Large intestine (tissue), 3 donors: ENCODE results near the gene FRY. TPM values are rescaled to one million over a fixed set of nuclear protein-coding genes. Genes with fewer than 3 reads are reported as not detected.

ENCODE experiments used
- DNase-seq, 2 donors: peaks; one replicate each; pipeline versions ENCODE4 v3.0.0 to v3.0.0-alpha.2; 2013
- H3K27ac ChIP-seq: one replicate; pipeline ENCODE4 v1.5.1; 2013; ENCODE audit warnings: low read length
- H3K27me3 ChIP-seq: 2 replicates; pipeline ENCODE4 v1.6.1; 2013; ENCODE audit warnings: low read length; ENCODE audit not compliant: control insufficient read depth, insufficient read depth
- H3K36me3 ChIP-seq: 2 replicates; pipeline ENCODE4 v1.6.1; 2013; ENCODE audit warnings: low read length; ENCODE audit not compliant: control insufficient read depth, insufficient read depth
- H3K4me1 ChIP-seq: one replicate; pipeline ENCODE4 v1.6.1; 2013; ENCODE audit warnings: low read length; ENCODE audit not compliant: control insufficient read depth, insufficient read depth
- H3K4me3 ChIP-seq: one replicate; pipeline ENCODE4 v1.5.1; 2013; ENCODE audit warnings: low read length
- H3K9me3 ChIP-seq: one replicate; pipeline ENCODE4 v1.6.1; 2013; ENCODE audit warnings: mild to moderate bottlenecking, low read depth, low read length, moderate library complexity; ENCODE audit not compliant: control insufficient read depth
- WGBS: methylation state at CpG from one replicate; pipeline ENCODE4 v1.1.5; 2013; ENCODE audit warnings: low lambda C conversion rate; ENCODE audit not compliant: insufficient coverage; 5-methylcytosine and 5-hydroxymethylcytosine counted together
- polyA plus RNA-seq: library from polyadenylated mRNA; unstranded; fragments of 120-200 nt; gene quantifications from one replicate; pipeline ENCODE4 v1.2.1, GENCODE V29; 2013

Gene FRY
- polyA plus RNA-seq, 1 donor = 12.4 TPM

DNA sequence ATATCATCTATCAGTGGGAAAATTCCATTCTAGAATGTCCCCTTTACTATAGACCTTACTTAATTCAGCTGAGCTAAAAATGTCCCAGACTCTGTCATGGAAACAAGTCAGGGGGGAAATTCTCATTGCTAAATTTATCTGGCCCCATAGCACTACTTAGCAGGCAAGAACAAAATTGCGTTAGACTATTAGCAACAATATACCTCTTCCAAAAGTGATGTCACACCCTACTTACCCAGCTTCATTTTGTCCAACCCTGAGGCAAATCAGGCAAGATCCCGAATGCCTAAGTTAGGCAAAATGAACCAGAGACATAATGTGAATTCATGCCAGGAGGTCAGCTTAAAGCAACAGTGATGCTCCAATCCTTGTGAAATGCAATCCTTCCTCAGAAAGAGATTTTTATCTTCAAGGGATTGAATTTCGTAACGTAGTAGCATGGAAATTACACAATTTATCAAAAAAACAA lies 93.7 kb downstream of the FRY start:
- H3K4me3 ChIP-seq = no peak overlapping the region
- no peak for DNase-seq

DNA sequence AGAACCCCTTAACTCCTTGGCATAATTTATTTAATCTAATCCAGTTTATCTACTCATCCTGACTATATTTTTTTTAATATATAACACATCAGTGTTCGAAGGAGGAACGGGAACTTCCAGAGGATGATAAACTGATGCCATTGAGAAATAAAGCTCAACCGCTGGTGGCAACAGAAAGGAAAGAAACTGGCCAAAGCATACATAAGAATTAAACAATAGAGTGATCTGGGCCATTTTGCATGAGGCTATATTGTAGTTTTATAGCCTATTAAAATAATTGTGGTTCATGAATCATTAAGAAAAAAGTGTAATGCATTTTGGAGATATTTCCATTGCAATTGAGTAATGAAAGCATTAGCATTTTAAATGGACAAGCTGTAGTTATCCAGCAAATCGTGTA lies 94.2 kb downstream of the FRY start:
- Histone ChIP-seq H3K27me3 (no peaks in the 10 kb centered on the region), H3K27ac (no peak overlapping the region), H3K36me3 (no peaks in the 10 kb centered on the region), H3K4me3 (no peak overlapping the region), H3K4me1 (no peaks in the 10 kb centered on the region), H3K9me3 (no peaks in the 10 kb centered on the region)
- DNase-seq = no peak
- 100% methylated on average over 4 of the region's 4 CpGs for WGBS

More for the DNA sequence above, 93.7 kb downstream of the FRY start:
- no peaks in the 10 kb centered on the region for H3K4me1 ChIP-seq
- H3K27me3 ChIP-seq = no peaks in the 10 kb centered on the region
- WGBS = 82% methylated on average over 3 of the region's 4 CpGs
- no peaks in the 10 kb centered on the region for H3K36me3 ChIP-seq
- no peak overlapping the region for H3K27ac ChIP-seq
- H3K9me3 ChIP-seq = no peaks in the 10 kb centered on the region

- no peak for DNase-seq
Measured at GRCh38 chr13:32126278-32126677, 94.7 kb downstream of the FRY start.

DNA sequence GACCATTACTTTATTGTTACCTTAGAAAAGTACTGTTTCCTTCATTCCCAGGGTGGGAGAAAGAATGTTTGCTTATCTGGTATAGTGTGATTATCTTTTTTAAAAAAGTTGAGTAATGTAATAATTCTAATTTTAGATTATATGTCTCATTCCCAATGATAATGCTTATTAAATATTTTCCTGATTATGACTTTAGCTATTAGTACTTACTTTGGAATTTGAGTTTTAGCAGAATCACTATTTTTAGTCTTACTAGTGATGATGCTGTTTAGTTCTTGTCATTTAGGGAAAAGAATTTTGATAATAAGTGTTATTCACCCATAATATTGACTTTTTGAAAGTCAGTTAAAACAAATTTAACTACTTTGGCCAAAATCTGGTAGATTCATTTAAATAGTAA lies 95.2 kb downstream of the FRY start:
- DNase-seq = no peak
- no peaks in the 10 kb centered on the region for H3K27me3 ChIP-seq
- H3K9me3 ChIP-seq = no peaks in the 10 kb centered on the region
- no peaks in the 10 kb centered on the region for H3K36me3 ChIP-seq
- H3K4me1 ChIP-seq = no peaks in the 10 kb centered on the region
- H3K27ac ChIP-seq = no peak overlapping the region
- no peak overlapping the region for H3K4me3 ChIP-seq

More at GRCh38 chr13:32126278-32126677, 94.7 kb downstream of the FRY start:
- no peaks in the 10 kb centered on the region for H3K36me3 ChIP-seq
- H3K27ac ChIP-seq = no peak overlapping the region
- no CpG with 5 or more reads among the region's 3 CpGs for WGBS
- no peaks in the 10 kb centered on the region for H3K4me1 ChIP-seq
- no peaks in the 10 kb centered on the region for H3K27me3 ChIP-seq
- no peak overlapping the region for H3K4me3 ChIP-seq
- no peaks in the 10 kb centered on the region for H3K9me3 ChIP-seq

GRCh38 chr13:32127691-32128090 lies 96.1 kb downstream of the FRY start:
- no peak for DNase-seq
- 94% methylated on average over 2 of the region's 7 CpGs for WGBS
- H3K4me3 ChIP-seq = no peak overlapping the region
- H3K27me3 ChIP-seq = no peaks in the 10 kb centered on the region
- H3K27ac ChIP-seq = no peak overlapping the region
- H3K36me3 ChIP-seq = no peaks in the 10 kb centered on the region
- H3K4me1 ChIP-seq = no peaks in the 10 kb centered on the region
- H3K9me3 ChIP-seq = no peaks in the 10 kb centered on the region

- H3K27me3 ChIP-seq = no peaks in the 10 kb centered on the region
- no peak for DNase-seq
- no peak overlapping the region for H3K4me3 ChIP-seq
- H3K9me3 ChIP-seq = no peaks in the 10 kb centered on the region
- no peaks in the 10 kb centered on the region for H3K36me3 ChIP-seq
- H3K4me1 ChIP-seq = peaks cover 4% of the 10 kb centered on the region
- H3K27ac ChIP-seq = no peak overlapping the region
- 42% methylated on average over 2 of the region's 5 CpGs for WGBS
Measured at GRCh38 chr13:32134241-32135055, 102.9 kb downstream of the FRY start.

GRCh38 chr13:32135056-32135390 lies 103.4 kb downstream of the FRY start:
- WGBS = 90% methylated on average over 2 of the region's 4 CpGs
- no peak overlapping the region for H3K4me3 ChIP-seq
- H3K9me3 ChIP-seq = no peaks in the 10 kb centered on the region
- H3K36me3 ChIP-seq = no peaks in the 10 kb centered on the region
- H3K4me1 ChIP-seq = peaks cover 5% of the 10 kb centered on the region
- no peaks in the 10 kb centered on the region for H3K27me3 ChIP-seq
- H3K27ac ChIP-seq = no peak overlapping the region
- DNase-seq = no peak

DNA sequence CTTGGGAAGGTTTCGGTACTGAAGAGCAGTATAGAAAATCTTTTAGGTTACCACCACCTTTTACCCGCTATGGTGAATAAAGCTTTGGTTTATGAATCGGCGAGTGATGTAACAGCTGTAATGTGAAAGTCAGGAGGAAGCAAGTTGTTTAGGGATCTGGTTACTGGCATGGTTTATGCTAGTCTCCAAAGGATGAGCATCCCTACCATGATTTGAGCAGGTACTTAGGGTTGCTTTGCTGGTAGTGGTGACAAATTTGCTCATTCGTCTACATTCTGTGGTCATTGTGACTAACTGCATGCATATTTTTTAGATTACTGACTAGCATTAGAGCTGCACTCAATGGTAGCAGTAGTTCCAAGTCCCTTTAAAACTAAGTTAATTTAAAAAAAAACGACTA lies 104.1 kb downstream of the FRY start:
- no peaks in the 10 kb centered on the region for H3K27me3 ChIP-seq
- no peak for DNase-seq
- H3K4me3 ChIP-seq = no peak overlapping the region
- H3K4me1 ChIP-seq = peaks cover 5% of the 10 kb centered on the region
- H3K27ac ChIP-seq = no peak overlapping the region
- WGBS = 88% methylated on average over 4 of the region's 6 CpGs
- no peaks in the 10 kb centered on the region for H3K9me3 ChIP-seq
- H3K36me3 ChIP-seq = no peaks in the 10 kb centered on the region

DNA sequence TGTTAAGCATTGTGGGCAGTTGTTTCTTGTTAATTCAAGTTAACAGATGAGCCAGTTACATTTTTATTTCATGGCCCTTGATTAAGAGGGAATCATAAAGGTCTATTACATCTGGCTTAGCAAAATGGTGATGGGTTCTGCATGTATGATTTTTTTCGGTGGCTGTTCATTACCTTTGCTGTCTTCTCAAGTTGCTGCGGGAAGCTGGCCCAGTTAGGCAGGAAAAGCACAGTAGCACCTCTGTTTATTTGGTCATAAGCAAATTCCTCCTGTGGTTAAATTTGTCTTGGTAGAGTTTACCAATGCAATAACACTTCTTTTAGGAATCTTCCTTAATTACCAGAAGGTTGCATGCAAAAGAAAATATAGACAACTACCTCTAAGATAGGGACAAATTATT lies 104.5 kb downstream of the FRY start:
- no peaks in the 10 kb centered on the region for H3K27me3 ChIP-seq
- H3K27ac ChIP-seq = no peak overlapping the region
- no peaks in the 10 kb centered on the region for H3K36me3 ChIP-seq
- H3K4me1 ChIP-seq = peaks cover 5% of the 10 kb centered on the region
- WGBS = no CpG with 5 or more reads among the region's 2 CpGs
- H3K4me3 ChIP-seq = no peak overlapping the region
- no peaks in the 10 kb centered on the region for H3K9me3 ChIP-seq
- DNase-seq = no peak

DNA sequence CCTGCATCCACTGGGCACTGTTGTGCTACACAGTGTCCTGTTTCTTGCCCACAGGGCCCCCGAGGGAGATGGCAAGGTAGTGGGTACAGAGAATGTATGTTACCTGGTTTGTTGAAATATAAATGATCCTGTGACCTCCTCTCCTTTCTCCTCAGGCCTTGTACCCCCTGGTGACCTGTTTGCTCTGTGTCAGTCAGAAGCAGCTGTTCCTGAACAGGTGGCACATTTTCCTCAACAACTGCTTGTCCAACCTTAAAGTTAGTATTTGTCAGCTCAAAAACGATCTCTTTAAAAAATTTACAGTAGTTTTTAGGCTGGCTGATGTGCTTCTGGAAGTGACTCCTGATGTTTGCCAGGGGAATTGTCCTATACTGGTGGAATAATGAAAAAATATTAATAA lies 105.1 kb downstream of the FRY start:
- H3K27ac ChIP-seq = no peak overlapping the region
- H3K36me3 ChIP-seq = no peaks in the 10 kb centered on the region
- H3K4me1 ChIP-seq = peaks cover 5% of the 10 kb centered on the region
- H3K4me3 ChIP-seq = no peak overlapping the region
- DNase-seq = no peak
- 86% methylated on average over 1 of the region's 2 CpGs for WGBS
- H3K9me3 ChIP-seq = no peaks in the 10 kb centered on the region
- no peaks in the 10 kb centered on the region for H3K27me3 ChIP-seq

GRCh38 chr13:32139251-32139650 lies 107.7 kb downstream of the FRY start:
- DNase-seq = no peak
- peaks cover 11% of the 10 kb centered on the region for H3K4me1 ChIP-seq
- no peaks in the 10 kb centered on the region for H3K27me3 ChIP-seq
- no peak overlapping the region for H3K4me3 ChIP-seq
- no peak overlapping the region for H3K27ac ChIP-seq
- 100% methylated on average over 1 of the region's 5 CpGs for WGBS
- H3K36me3 ChIP-seq = no peaks in the 10 kb centered on the region
- no peaks in the 10 kb centered on the region for H3K9me3 ChIP-seq
